ENCODE measurements around the gene PRKN.
"Not testable (repeated sequence)": the region's sequence is repeated elsewhere in the genome, so short reads cannot be mapped to it uniquely, and the experiment has no call there.

DNA sequence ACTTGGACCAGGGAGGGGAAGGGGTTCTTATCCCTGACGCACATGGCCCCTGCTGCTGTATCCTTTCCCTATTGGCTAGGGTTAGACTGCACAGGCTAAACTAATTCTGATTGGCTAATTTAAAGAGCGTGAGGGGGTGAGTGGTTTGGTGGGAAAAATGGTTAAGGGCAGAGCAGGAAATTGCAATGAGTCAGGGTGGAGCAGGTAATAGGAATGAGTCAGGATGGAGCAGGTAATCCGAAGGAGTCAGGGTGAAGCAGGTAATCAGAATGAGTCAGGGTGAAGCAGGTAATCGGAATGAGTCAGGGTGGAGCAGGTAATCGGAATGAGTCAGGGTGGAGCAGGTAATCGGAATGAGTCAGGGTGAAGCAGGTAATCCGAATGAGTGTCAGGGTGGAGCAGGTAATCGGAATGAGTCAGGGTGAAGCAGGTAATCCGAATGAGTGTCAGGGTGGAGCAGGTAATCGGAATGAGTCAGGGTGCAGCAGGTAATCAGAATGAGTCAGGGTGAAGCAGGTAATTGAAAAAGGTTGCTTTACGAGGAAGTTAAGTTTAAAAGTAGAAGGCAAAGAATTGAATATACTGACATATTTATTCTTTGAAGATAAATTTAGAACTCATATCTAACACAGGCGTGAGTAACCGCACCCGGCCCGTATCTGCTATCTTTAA is 1412.2 kb downstream of the PRKN start:
- TF ChIP-seq, protein P1, sequence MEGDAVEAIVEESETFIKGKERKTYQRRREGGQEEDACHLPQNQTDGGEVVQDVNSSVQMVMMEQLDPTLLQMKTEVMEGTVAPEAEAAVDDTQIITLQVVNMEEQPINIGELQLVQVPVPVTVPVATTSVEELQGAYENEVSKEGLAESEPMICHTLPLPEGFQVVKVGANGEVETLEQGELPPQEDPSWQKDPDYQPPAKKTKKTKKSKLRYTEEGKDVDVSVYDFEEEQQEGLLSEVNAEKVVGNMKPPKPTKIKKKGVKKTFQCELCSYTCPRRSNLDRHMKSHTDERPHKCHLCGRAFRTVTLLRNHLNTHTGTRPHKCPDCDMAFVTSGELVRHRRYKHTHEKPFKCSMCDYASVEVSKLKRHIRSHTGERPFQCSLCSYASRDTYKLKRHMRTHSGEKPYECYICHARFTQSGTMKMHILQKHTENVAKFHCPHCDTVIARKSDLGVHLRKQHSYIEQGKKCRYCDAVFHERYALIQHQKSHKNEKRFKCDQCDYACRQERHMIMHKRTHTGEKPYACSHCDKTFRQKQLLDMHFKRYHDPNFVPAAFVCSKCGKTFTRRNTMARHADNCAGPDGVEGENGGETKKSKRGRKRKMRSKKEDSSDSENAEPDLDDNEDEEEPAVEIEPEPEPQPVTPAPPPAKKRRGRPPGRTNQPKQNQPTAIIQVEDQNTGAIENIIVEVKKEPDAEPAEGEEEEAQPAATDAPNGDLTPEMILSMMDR (IDR thresholded peaks at IDR 0.05), result not testable (repeated sequence)
- TF ChIP-seq, protein P2, sequence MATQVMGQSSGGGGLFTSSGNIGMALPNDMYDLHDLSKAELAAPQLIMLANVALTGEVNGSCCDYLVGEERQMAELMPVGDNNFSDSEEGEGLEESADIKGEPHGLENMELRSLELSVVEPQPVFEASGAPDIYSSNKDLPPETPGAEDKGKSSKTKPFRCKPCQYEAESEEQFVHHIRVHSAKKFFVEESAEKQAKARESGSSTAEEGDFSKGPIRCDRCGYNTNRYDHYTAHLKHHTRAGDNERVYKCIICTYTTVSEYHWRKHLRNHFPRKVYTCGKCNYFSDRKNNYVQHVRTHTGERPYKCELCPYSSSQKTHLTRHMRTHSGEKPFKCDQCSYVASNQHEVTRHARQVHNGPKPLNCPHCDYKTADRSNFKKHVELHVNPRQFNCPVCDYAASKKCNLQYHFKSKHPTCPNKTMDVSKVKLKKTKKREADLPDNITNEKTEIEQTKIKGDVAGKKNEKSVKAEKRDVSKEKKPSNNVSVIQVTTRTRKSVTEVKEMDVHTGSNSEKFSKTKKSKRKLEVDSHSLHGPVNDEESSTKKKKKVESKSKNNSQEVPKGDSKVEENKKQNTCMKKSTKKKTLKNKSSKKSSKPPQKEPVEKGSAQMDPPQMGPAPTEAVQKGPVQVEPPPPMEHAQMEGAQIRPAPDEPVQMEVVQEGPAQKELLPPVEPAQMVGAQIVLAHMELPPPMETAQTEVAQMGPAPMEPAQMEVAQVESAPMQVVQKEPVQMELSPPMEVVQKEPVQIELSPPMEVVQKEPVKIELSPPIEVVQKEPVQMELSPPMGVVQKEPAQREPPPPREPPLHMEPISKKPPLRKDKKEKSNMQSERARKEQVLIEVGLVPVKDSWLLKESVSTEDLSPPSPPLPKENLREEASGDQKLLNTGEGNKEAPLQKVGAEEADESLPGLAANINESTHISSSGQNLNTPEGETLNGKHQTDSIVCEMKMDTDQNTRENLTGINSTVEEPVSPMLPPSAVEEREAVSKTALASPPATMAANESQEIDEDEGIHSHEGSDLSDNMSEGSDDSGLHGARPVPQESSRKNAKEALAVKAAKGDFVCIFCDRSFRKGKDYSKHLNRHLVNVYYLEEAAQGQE (IDR thresholded peaks at IDR 0.05; ENCODE audit: insufficient read depth in 1 of 2, low read depth in 2 of 2, low read length in 1 of 2), result not testable (repeated sequence)
- not testable (repeated sequence) for TF ChIP-seq SIN3A (IDR thresholded peaks at IDR 0.05; ENCODE audit: borderline replicate concordance, insufficient read depth, low read depth, low read length)
